HCT116 (cell line): ENCODE results near the gene HMX3. TPM values are rescaled to one million over a fixed set of nuclear protein-coding genes. Genes with fewer than 3 reads are reported as not detected.

Experiments used
- ATAC-seq: fragments of 200-7000 bp; cut with Tn5 transposase; 2 replicates; pipeline ENCODE4 v1.9.1; 2020; ENCODE audit warnings: mild to moderate bottlenecking, moderate library complexity
- BruUV-seq: library from RNA; stranded (reverse); fragments of 400-500 nt; replicated peaks from 2 replicates; lab custom pipeline; 2021; lab: Mats Ljungman, UMichigan
- CTCF ChIA-PET: fragments of 300-600 bp; sonication (Branson Sonifier 250); formaldehyde crosslinking; loops from one replicate; lab custom pipeline; 2021; ENCODE audit warnings: antibody characterized with exemption; lab: Charles Lee
- POLR2A ChIA-PET: fragments of 300-600, 350-600 bp; sonication (Branson Sonifier 250); formaldehyde crosslinking; loops from one replicate; lab custom pipeline; 2021; ENCODE audit warnings: antibody characterized with exemption; lab: Charles Lee
- RAD21 ChIA-PET, 2 experiments: fragments of 300-600 bp; sonication (Branson Sonifier 250); formaldehyde crosslinking; loops; one replicate each; lab custom pipeline; 2023; ENCODE audit warnings: low total read pairs in 2 of 2; ENCODE audit not compliant: uncharacterized antibody in 2 of 2, unreplicated experiment in 2 of 2, low non-redundant PET in 1 of 2; lab: Charles Lee
- DNase-seq: peaks from one replicate; pipeline ENCODE4 v3.0.0-alpha.2; 2010; ENCODE audit warnings: low read depth, low spot score
- H2AFZ ChIP-seq: fragments of 200-600 bp; shearing (Covaris generic), sonication (generic); 2 replicates; pipeline ENCODE4 v1.6.1; 2017; ENCODE audit warnings: low read depth, mixed run types, mixed read lengths, antibody characterized with exemption, low read length; ENCODE audit not compliant: poor library complexity, severe bottlenecking
- H3K27ac ChIP-seq: 2 replicates; pipeline ENCODE4 v1.5.1; 2012; ENCODE audit warnings: low read depth, low read length
- H3K27me3 ChIP-seq: fragments of 200-600 bp; sonication (generic); 2 replicates; pipeline ENCODE4 v1.6.1; 2016; ENCODE audit warnings: mixed run types, low read length, mixed read lengths; ENCODE audit not compliant: insufficient read depth
- H3K36me3 ChIP-seq, 2 experiments: fragments of 200-500 bp in 1 of 2; fragments of 200-600 bp in 1 of 2; sonication (Bioruptor generic) in 1 of 2; sonication (generic) in 1 of 2; 2 replicates each; pipeline versions ENCODE4 v1.5.1 to v1.6.1; 2014 to 2016; ENCODE audit warnings: low read length in 2 of 2, inconsistent platforms in 1 of 2, mixed read lengths in 1 of 2, mixed run types in 1 of 2; ENCODE audit not compliant: insufficient read depth in 2 of 2, control insufficient read depth in 1 of 2
- H3K4me1 ChIP-seq, 2 experiments: fragments of 200-600 bp in 1 of 2; sonication (generic) in 1 of 2; 2 replicates each; pipeline versions ENCODE4 v1.5.1 to v1.6.1; 2012 to 2017; ENCODE audit warnings: low read length in 2 of 2, inconsistent platforms in 1 of 2, mild to moderate bottlenecking in 1 of 2, mixed read lengths in 1 of 2, mixed run types in 1 of 2, moderate library complexity in 1 of 2; ENCODE audit not compliant: insufficient read depth in 2 of 2, control insufficient read depth in 1 of 2
- H3K4me2 ChIP-seq: fragments of 200-600 bp; sonication (generic); 2 replicates; pipeline ENCODE4 v1.6.1; 2017; ENCODE audit warnings: mixed run types, low read length, mixed read lengths
- H3K4me3 ChIP-seq, 2 experiments: fragments of 200-600 bp in 1 of 2; sonication (generic) in 1 of 2; replicated peaks in 1 of 2; 2 replicates each; pipeline ENCODE4 v1.5.1; 2011 to 2016; ENCODE audit warnings: low read length in 2 of 2, control low read depth in 1 of 2, low read depth in 1 of 2, mild to moderate bottlenecking in 1 of 2, mixed read lengths in 1 of 2, mixed run types in 1 of 2
- H3K79me2 ChIP-seq: fragments of 200-600 bp; sonication (generic); 2 replicates; pipeline ENCODE4 v1.6.1; 2017; ENCODE audit warnings: mild to moderate bottlenecking, mixed run types, low read length, moderate library complexity, mixed read lengths; ENCODE audit not compliant: insufficient read depth
- H3K9ac ChIP-seq: fragments of 200-600 bp; sonication (generic); 2 replicates; pipeline ENCODE4 v1.6.1; 2016; ENCODE audit warnings: low read length, mixed read lengths
- H3K9me2 ChIP-seq: fragments of 200-600 bp; sonication (generic), shearing (Covaris generic); 2 replicates; pipeline ENCODE4 v1.6.1; 2017; ENCODE audit warnings: mixed run types, mild to moderate bottlenecking, moderate library complexity; ENCODE audit not compliant: insufficient read depth
- H3K9me3 ChIP-seq, 2 experiments: fragments of 200-500 bp in 1 of 2; fragments of 200-600 bp in 1 of 2; sonication (Bioruptor generic) in 1 of 2; sonication (generic) in 1 of 2; 2 replicates each; pipeline ENCODE4 v1.6.1; 2014 to 2017; ENCODE audit warnings: low read length in 2 of 2, mixed read lengths in 2 of 2, inconsistent platforms in 1 of 2, low read depth in 1 of 2, mild to moderate bottlenecking in 1 of 2, mixed run types in 1 of 2, moderate library complexity in 1 of 2; ENCODE audit not compliant: control insufficient read depth in 1 of 2, insufficient read depth in 1 of 2
- H4K20me1 ChIP-seq: fragments of 200-600 bp; sonication (generic), shearing (Covaris generic); 2 replicates; pipeline ENCODE4 v1.6.1; 2017; ENCODE audit warnings: mixed run types, mild to moderate bottlenecking, moderate library complexity; ENCODE audit not compliant: insufficient read depth
- CBX3 ChIP-seq: IDR thresholded peaks from 2 replicates; pipeline ENCODE4 v1.6.1; 2012; ENCODE audit warnings: low read depth
- MAX ChIP-seq: IDR thresholded peaks from 2 replicates; pipeline ENCODE4 v1.6.1; 2012
- RAD21 ChIP-seq: IDR thresholded peaks from 2 replicates; pipeline ENCODE4 v1.6.1; 2012; ENCODE audit warnings: low read depth, mild to moderate bottlenecking
- YY1 ChIP-seq: IDR thresholded peaks from 2 replicates; pipeline ENCODE4 v1.6.1; 2011; ENCODE audit warnings: low read length, low read depth, moderate library complexity, mild to moderate bottlenecking; ENCODE audit not compliant: insufficient replicate concordance; ENCODE audit errors: extremely low read depth
- intact Hi-C: fragments of 100-400 bp; cut with micrococcal nuclease; formaldehyde crosslinking; loops from 2 replicates; pipeline ENCODE4 v1.10.0; 2022
- total RNA-seq: library from RNA; stranded (reverse); gene quantifications from one replicate; pipeline ENCODE4 v1.2.1, GENCODE V29; 2021; ENCODE audit not compliant: unreplicated experiment
- TF ChIP-seq, protein P1 (sequence below): IDR thresholded peaks from 2 replicates; pipeline ENCODE4 v1.6.1; 2012; ENCODE audit warnings: low read depth
- TF ChIP-seq, protein P2 (sequence below), 3 experiments: fragments of 200-600 bp in 1 of 3; sonication (generic) in 1 of 3; IDR thresholded peaks in 2 of 3; conservative IDR thresholded peaks in 1 of 3; 2 replicates each; pipeline ENCODE4 v1.5.1; 2012 to 2017; ENCODE audit warnings: low read depth in 2 of 3, low read length in 2 of 3, antibody characterized with exemption in 1 of 3, borderline replicate concordance in 1 of 3, control low read depth in 1 of 3, mild to moderate bottlenecking in 1 of 3, mixed read lengths in 1 of 3, mixed run types in 1 of 3, moderate library complexity in 1 of 3; ENCODE audit not compliant: insufficient read depth in 1 of 3
- TF ChIP-seq, protein P3 (sequence below): IDR thresholded peaks from 2 replicates; pipeline ENCODE4 v1.6.1; 2012

HMX3 gene
- total RNA-seq, 1 experiment from 2014 or later: not detected

DNA sequence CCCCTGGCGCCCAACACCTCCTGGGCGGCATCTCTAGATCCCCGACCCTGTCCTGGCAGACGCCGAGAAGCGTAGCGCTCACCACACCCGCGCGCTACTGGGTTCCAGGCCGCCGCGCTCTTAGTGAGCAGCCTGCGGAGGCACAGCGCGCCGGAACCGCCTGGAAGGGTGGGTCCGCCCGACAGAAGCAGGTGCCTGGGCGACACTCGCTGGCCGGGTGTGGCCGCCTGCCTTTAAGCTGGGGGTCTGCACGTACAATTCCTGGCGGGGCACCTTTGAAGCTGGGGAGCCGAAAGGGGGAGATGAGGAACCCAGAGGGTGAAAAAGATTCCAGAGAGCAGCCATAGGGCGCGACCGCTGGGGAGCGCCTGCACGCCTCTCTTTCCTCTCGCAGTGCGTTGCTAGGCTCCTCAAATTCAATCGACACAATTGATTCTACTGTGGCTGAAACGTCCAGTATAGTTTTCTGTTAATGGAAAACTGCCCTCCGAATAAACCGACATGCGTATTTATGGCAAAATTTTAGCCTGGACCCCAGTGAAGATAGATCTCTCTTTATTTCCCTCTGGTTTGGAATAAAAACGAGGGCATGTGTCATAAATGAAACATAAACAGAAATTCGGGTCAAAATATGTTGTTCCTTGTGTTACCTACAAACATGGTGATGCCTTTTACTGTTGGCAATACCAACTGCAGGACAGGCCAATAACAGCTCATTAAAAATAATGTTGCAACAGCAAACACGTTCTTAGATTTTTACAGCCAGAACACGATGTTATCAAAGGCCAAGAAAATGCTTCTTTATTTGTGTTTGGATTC, 4.6 kb downstream of the HMX3 start:
- Histone ChIP-seq H3K4me2 (peak overlapping the region; percentile 66), H3K27me3 (no peaks in the 10 kb centered on the region), H3K79me2 (no peaks in the 10 kb centered on the region), H3K9me3 (no peaks in the 10 kb centered on the region), H3K9me2 (no peaks in the 10 kb centered on the region), H3K4me3 (peak overlapping the region; percentile 45 to 57), H3K9ac (peak overlapping the region; percentile 4; the same call in 1 of the 2 replicates), H3K27ac (peak overlapping the region; percentile 31; the same call in 1 of the 2 replicates), H3K4me1 (peaks cover 5 to 8% of the 10 kb centered on the region in 2 experiments; a peak in 1 of 4 replicates)
- ChIA-PET RAD21 (no interaction called here), CTCF (no interaction called here), POLR2A (interaction anchor here (1.0 to 1.3 kb wide), 2 partner anchors 14 to 17 kb away, joined by 3 to 4 read pairs; partner anchors contain the start of gene BUB3)
- DNase-seq: no peak
- intact Hi-C loops: no loop called here
- TF ChIP-seq, protein P1, sequence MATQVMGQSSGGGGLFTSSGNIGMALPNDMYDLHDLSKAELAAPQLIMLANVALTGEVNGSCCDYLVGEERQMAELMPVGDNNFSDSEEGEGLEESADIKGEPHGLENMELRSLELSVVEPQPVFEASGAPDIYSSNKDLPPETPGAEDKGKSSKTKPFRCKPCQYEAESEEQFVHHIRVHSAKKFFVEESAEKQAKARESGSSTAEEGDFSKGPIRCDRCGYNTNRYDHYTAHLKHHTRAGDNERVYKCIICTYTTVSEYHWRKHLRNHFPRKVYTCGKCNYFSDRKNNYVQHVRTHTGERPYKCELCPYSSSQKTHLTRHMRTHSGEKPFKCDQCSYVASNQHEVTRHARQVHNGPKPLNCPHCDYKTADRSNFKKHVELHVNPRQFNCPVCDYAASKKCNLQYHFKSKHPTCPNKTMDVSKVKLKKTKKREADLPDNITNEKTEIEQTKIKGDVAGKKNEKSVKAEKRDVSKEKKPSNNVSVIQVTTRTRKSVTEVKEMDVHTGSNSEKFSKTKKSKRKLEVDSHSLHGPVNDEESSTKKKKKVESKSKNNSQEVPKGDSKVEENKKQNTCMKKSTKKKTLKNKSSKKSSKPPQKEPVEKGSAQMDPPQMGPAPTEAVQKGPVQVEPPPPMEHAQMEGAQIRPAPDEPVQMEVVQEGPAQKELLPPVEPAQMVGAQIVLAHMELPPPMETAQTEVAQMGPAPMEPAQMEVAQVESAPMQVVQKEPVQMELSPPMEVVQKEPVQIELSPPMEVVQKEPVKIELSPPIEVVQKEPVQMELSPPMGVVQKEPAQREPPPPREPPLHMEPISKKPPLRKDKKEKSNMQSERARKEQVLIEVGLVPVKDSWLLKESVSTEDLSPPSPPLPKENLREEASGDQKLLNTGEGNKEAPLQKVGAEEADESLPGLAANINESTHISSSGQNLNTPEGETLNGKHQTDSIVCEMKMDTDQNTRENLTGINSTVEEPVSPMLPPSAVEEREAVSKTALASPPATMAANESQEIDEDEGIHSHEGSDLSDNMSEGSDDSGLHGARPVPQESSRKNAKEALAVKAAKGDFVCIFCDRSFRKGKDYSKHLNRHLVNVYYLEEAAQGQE: no peak
- TF ChIP-seq YY1: no peak
- no peak for TF ChIP-seq MAX
- TF ChIP-seq, protein P2, sequence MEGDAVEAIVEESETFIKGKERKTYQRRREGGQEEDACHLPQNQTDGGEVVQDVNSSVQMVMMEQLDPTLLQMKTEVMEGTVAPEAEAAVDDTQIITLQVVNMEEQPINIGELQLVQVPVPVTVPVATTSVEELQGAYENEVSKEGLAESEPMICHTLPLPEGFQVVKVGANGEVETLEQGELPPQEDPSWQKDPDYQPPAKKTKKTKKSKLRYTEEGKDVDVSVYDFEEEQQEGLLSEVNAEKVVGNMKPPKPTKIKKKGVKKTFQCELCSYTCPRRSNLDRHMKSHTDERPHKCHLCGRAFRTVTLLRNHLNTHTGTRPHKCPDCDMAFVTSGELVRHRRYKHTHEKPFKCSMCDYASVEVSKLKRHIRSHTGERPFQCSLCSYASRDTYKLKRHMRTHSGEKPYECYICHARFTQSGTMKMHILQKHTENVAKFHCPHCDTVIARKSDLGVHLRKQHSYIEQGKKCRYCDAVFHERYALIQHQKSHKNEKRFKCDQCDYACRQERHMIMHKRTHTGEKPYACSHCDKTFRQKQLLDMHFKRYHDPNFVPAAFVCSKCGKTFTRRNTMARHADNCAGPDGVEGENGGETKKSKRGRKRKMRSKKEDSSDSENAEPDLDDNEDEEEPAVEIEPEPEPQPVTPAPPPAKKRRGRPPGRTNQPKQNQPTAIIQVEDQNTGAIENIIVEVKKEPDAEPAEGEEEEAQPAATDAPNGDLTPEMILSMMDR (IDR thresholded peaks at IDR 0.05 in 2 of 3, conservative IDR thresholded peaks at IDR 0.05 in 1 of 3; ENCODE audit: borderline replicate concordance in 1 of 3, insufficient read depth in 1 of 3, low read depth in 2 of 3, low read length in 2 of 3): peak in 2 of 3 experiments; percentile 17 to 27; a peak in 1 of 6 replicates
- TF ChIP-seq, protein P3, sequence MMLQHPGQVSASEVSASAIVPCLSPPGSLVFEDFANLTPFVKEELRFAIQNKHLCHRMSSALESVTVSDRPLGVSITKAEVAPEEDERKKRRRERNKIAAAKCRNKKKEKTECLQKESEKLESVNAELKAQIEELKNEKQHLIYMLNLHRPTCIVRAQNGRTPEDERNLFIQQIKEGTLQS: no peak
- TF ChIP-seq RAD21: peak; percentile 43
- TF ChIP-seq CBX3: no peak
- TF ChIP-seq, all 23 proteins: peak for 2
- ATAC-seq: peak; percentile 73
- H3K36me3 ChIP-seq: no peaks in the 10 kb centered on the region
- no TSS peak for BruUV-seq
- peak overlapping the region; percentile 29 for H2AFZ ChIP-seq
- no peaks in the 10 kb centered on the region for H4K20me1 ChIP-seq
